Right lung (tissue), 5 donors: ENCODE results near the gene MAD1L1. TPM values are rescaled to one million over a fixed set of nuclear protein-coding genes. Genes with fewer than 3 reads are reported as not detected.
"Not testable (repeated sequence)": the region's sequence is repeated elsewhere in the genome, so short reads cannot be mapped to it uniquely, and the experiment has no call there.

Source experiments
- DNase-seq, 2 donors: peaks; one replicate each; pipeline ENCODE4 v3.0.0-alpha.2; 2013
- polyA plus RNA-seq, 5 donors: library from polyadenylated mRNA; unstranded; fragments of 120-200 nt; gene quantifications; one replicate each; pipeline versions ENCODE4 v1.2.1 to v1.2.3, GENCODE V29; 2013; ENCODE audit warnings: inconsistent platforms in 1 of 5, low replicate concordance in 1 of 5; ENCODE audit not compliant: insufficient read length in 5 of 5, insufficient read depth in 1 of 5

MAD1L1 gene
- polyA plus RNA-seq, 5 donors = 15.5 to 26.8 (median 23.1) TPM

- peak; percentile 7 to 16 for DNase-seq
Measured at GRCh38 chr7:1990001-1990670, 242.6 kb downstream of the MAD1L1 start.

- DNase-seq = no peak
Measured at GRCh38 chr7:1989049-1989860, 243.5 kb downstream of the MAD1L1 start.

DNA sequence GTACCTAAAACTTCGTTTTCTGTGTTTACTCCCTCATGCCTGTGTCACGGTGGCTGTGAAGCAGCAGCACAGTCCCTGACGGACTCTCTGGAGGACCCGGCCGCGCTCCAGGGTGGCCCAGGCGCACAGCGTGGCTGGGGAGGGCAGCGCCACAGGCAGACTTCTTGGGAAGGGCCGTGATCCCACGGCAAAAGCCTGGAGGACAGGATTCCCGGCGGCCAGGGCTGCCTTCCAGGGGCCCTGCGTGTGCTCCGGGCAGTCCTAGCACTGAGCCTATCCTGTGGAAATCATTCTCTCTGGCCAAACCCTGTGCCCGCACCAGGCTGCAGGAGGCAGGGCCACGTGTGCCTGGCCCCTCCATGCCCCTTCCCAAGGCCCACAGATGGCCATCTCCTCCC lies 244.2 kb downstream of the MAD1L1 start:
- no peak for DNase-seq

DNA sequence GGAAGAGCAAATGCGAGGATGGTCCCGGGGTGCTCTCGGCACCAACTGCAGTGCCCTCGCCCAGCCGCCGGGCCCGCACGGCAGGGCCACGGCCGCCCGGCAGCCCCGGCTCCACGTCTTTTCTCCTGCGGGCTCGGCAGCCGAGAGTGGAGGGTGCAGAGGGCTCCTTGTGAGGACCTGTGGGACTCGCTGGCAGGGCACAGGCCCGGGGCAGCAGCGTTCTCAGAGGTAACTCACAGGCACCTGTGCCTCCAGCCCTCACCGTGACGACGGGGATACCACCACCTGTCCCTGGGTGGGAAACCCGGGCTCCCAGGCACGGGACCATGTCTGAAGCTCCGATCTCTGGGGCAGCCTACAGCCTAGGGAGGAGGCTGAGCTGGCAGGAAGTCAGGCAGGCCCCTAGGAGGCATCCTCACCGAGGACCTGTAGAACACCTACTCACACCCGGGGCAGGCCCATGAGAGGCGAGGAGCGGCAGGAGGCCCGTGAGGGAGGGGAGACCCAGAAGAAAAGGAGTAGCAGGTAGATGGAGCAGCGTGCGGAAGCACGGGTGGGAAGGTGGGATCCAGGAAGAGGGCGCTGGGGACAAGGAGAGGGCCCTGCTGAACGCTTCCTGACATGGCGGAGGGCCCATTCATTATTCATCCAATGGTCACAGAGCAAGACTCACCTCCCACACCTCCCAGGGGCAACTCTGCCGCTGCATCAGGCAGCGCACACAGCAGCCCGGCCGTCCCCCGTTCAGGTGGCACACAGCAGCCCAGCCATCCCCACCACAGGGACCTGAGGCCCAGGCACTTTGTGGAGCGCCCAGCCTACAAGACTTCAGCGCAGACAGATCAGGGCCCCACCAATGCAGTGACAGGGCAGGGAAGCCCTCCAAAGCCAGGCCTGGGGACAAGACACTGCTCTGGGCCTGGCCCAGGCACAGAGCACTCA lies 244.9 kb downstream of the MAD1L1 start:
- no peak for DNase-seq

DNA sequence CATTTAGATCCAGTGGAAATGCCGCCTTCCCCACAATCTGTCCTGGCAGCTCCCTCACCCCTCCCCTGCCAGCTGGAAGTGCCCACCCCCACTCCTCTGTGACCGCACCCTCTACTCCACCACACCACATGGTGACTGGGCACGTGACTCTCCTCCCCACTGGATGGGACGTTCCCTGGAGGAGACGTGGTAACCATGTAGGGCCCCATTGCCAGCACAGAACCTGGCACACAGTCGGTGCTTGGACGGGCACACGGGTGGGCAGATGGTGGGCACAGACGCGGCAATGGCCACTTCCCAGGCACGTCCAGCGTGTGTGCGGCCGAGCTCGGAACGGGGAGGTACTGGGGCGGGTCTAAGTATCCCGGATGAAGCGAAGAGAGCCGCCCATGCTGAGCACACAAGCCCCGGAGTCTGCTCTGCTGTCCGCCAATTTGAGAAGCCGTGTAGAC lies 245.6 kb downstream of the MAD1L1 start:
- DNase-seq = no peak

DNA sequence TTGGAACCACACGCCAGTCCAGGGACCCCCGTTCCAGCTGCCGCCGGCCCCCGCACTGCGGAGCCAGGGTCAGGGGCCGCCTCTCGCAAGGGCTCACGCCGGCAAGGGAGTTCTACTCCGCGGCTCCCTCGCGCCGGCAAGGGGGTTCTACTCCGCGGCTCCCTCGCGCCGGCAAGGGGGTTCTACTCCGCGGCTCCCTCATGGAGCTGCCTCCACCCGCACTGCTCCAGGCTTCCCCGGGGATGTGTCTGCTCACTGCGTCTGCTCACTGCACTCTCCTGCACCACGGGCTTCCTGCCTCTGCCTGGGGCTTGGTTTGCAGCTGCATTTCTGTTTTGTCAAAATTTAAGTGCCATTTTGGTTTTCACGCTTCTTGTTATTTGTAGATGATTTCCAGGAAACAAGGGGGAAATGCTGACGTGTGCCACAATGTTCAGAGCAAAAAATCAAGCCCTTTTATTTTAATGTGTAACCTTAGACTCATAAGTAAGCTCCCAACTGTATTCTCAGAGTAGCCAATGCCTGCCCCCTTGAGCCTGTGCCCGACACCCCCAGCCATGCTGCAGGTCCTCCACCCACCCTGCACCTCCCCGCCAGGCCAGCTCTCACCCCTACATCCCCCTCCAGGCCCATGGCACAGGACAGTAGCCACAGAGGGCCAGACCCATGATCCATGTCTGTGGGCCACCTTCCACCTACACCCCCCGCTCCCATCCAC lies 246.2 kb downstream of the MAD1L1 start:
- DNase-seq = no peak

DNA sequence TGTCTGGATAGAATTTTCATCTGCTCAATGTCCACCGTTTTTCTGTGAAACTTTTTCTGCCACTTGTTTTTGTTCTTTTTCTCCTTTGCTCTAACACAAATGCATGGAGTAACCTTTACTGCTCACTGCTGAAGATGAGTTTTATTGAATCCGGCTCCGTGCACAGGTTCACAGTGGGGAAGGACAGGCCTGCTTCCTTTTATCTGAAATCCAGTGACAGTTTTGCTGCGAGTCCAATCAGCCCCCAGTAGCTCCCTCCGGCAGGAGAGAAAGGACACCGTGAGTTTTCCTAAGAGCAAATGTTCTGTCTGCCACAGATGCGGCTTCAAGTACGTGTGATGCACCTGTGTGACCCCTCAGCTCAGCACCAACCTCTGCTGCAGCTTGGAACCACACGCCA lies 246.8 kb downstream of the MAD1L1 start:
- no peak for DNase-seq

GRCh38 chr7:1985042-1985441 lies 247.7 kb downstream of the MAD1L1 start:
- DNase-seq = no peak

GRCh38 chr7:1981878-1982230 lies 250.9 kb downstream of the MAD1L1 start:
- DNase-seq = no peak

DNA sequence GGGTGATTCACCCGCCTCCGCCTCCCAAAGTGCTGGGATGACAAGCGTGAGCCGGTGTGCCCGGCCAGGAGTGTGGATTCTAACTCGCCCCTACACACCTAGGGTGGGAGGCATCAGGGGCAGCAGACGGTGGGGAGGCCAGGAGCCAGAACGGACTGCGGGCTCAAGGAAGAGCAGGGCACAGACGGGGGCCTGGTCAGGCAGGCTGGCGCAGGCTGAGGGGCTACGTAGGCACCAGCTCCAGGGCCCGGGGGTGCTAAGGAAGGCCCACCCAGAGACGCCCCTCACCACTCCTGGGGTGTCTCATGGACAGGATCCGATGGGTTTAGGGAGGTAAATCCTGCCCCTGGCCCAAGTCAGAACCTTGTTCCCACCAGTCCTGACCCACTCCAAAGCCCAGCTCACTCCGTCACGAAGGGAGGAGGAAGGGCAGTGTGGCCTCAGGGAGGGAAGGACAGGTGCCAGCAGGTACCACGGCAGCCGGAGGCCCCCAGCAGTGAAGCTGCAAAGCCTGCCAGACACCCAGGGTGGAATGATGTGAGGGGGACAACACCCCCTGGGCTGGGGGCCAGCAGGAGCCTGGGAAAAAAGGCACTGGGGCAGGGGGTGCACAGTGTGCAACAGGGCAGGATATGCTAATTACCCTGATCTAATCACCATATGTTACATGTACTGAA lies 251.4 kb downstream of the MAD1L1 start:
- no peak for DNase-seq

- DNase-seq = no peak
Measured at GRCh38 chr7:1979591-1980560, 252.9 kb downstream of the MAD1L1 start.

GRCh38 chr7:1978656-1979590 lies 253.8 kb downstream of the MAD1L1 start:
- DNase-seq = no peak

- no peak for DNase-seq
Measured at GRCh38 chr7:1977876-1978441, 254.8 kb downstream of the MAD1L1 start.

DNA sequence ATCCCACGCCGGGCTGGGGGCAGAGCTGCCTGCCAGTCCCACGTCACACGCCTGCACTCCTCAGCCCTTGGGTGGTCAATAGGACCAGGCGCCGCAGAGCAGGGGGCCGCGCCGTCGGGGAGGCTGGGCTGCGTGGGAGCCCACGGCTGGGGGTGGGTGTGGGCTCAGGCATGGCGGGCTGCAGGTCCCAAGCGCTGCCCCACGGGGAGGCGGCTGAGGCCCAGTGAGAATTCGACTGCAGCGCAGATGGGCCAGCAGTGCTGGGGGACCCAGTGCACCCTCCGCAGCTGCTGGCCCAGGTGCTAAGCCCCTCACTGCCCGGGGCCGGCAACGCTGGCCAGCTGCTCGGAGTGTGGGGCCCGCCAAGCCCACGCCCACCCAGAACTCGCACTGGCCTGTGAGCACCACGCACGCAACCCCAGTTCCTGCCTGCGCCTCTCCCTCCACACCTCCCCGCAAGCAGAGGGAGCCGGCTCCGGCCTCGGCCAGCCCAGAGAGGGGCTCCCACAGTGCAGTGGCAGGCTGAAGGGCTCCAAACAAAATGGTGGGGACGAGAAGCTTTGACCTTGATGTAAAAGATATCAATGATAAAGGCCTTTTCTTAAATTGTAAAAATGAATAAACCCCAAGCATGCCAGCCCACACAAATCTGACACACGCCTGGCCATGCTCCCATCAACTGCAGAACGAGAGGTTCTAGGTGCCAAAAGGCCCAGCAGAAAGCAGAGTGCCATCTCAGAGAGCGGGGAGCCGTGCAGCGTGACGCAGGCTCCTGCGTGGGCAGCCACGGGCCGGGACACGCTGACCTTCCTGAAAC lies 255.5 kb downstream of the MAD1L1 start:
- no peak for DNase-seq

DNA sequence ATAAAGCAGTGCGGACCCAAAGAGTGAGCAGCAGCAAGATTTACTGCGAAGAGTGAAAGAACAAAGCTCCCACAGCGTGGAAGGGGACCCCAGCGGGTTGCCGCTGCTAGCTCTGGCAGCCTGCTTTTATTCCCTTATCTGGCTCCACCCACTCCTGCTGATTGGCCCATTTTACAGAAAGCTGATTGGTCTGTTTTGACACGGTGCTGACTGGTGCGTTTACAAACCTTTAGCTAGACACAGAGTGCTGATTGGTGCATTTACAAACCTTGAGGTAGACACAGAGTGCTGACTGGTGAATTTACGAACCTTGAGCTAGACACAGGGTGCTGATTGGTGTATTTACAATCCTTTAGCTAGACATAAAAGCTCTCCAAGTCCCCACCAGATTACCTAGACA lies 256.2 kb downstream of the MAD1L1 start:
- DNase-seq = not testable (repeated sequence)

DNA sequence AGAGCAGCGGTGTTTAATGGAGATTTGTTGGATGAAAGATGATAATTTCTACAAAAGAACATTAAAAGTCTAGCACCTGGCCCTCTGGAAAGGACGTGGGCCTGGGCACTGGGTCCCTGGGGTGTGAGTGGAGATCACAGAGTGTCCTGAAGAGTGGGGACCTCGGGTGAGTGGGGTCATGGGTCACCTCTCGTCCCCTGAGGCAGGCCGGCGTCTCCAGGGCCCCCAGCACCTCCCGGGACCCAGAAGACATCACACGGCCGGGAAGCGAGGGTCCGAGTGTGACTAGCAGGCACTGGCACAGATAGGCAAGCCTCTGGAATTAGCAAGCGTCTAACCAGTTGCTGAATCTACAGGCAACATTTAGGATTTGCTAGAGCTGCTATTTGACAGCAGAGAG lies 257.2 kb downstream of the MAD1L1 start:
- DNase-seq = no peak

- DNase-seq = no peak
Measured at GRCh38 chr7:1975179-1975578, 257.6 kb downstream of the MAD1L1 start.
